Right atrium auricular region (tissue), 2 donors: Measurements from ENCODE around the gene BCOR. TPM values are rescaled to one million over a fixed set of nuclear protein-coding genes. Genes with fewer than 3 reads are reported as not detected.

Experiments used
- DNase-seq: peaks from one replicate; pipeline ENCODE4 v3.0.0-alpha.2; 2019; ENCODE audit warnings: low spot score
- H3K27ac ChIP-seq, 2 donors: fragments of 200-600 bp; sonication (generic); 1 replicate in 1 of 2; 2 replicates in 1 of 2; pipeline ENCODE4 v1.5.1; 2016 to 2019
- H3K27me3 ChIP-seq, 2 donors: fragments of 200-600 bp; sonication (generic); one replicate each; pipeline versions ENCODE4 v1.5.1 to v1.6.0; 2017 to 2019
- H3K36me3 ChIP-seq: fragments of 200-600 bp; sonication (generic); one replicate; pipeline ENCODE4 v1.5.1; 2016
- H3K4me1 ChIP-seq, 2 donors: fragments of 200-600 bp; sonication (generic); one replicate each; pipeline versions ENCODE4 v1.5.1 to v1.6.0; 2017 to 2019
- H3K4me3 ChIP-seq, 2 donors: fragments of 200-600 bp; sonication (generic); 1 replicate in 1 of 2; 2 replicates in 1 of 2; pipeline ENCODE4 v1.5.1; 2017 to 2019; ENCODE audit warnings: mild to moderate bottlenecking in 1 of 2, moderate library complexity in 1 of 2
- H3K9me3 ChIP-seq, 2 donors: fragments of 200-600 bp; sonication (generic); one replicate each; pipeline ENCODE4 v1.5.1; 2019
- CTCF ChIP-seq, 2 donors: fragments of 200-600 bp; sonication (generic); IDR thresholded peaks; one replicate each; pipeline ENCODE4 v1.5.1; 2019; ENCODE audit warnings: antibody characterized with exemption in 2 of 2
- total RNA-seq, 2 donors: library from RNA; depleted of rRNA; stranded (reverse); fragments of >200 nt; gene quantifications; one replicate each; pipeline ENCODE4 v1.1.0, GENCODE V29; 2016

Gene BCOR
- total RNA-seq, 2 donors from 2014 or later = 24.3 to 37.1 TPM

GRCh38 chrX:40041915-40042314 lies 55.8 kb downstream of the BCOR start:
- no peak overlapping the region for H3K4me3 ChIP-seq
- no peaks in the 10 kb centered on the region for H3K27me3 ChIP-seq
- no peaks in the 10 kb centered on the region for H3K4me1 ChIP-seq
- H3K9me3 ChIP-seq = peaks cover 0 to 15% of the 10 kb centered on the region in 2 donors
- no peak for TF ChIP-seq CTCF (IDR thresholded peaks at IDR 0.05)
- DNase-seq = no peak
- H3K36me3 ChIP-seq = no peaks in the 10 kb centered on the region
- H3K27ac ChIP-seq = no peak overlapping the region

- no peak for TF ChIP-seq CTCF (IDR thresholded peaks at IDR 0.05)
- Histone ChIP-seq H3K36me3 (no peaks in the 10 kb centered on the region), H3K27me3 (no peaks in the 10 kb centered on the region), H3K4me3 (no peak overlapping the region), H3K9me3 (peaks cover 0 to 13% of the 10 kb centered on the region in 2 donors), H3K4me1 (no peaks in the 10 kb centered on the region), H3K27ac (no peak overlapping the region)
- no peak for DNase-seq
These were observed 56.9 kb downstream of the BCOR start for GRCh38 chrX:40040686-40041461.

- no peak overlapping the region for H3K4me3 ChIP-seq
- H3K27ac ChIP-seq = no peak overlapping the region
- no peaks in the 10 kb centered on the region for H3K27me3 ChIP-seq
- DNase-seq = no peak
- no peaks in the 10 kb centered on the region for H3K4me1 ChIP-seq
- H3K36me3 ChIP-seq = no peaks in the 10 kb centered on the region
- no peak for TF ChIP-seq CTCF (IDR thresholded peaks at IDR 0.05)
- peaks cover 0 to 13% of the 10 kb centered on the region in 2 donors for H3K9me3 ChIP-seq
These were observed 57.9 kb downstream of the BCOR start for GRCh38 chrX:40039887-40040286.

DNA sequence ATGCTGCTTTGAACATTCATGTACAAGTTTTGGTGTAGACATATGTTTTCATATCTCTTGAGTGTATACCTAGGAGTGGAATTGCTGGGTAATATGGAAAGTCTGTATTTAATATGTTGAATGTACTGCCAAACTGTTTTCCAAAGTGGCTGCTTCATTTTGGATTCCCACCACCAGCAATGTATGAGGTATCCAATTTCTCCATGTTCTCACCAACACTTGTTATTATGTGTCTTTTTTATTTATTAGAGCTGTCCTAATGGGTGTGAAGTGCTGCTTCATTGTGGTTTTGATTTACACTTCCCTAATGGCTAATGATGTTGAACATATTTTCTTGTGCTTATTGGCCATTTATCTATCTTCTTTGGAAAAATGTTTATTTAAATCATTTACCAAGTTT lies 60.4 kb downstream of the BCOR start:
- no peaks in the 10 kb centered on the region for H3K4me1 ChIP-seq
- DNase-seq = no peak
- H3K36me3 ChIP-seq = no peaks in the 10 kb centered on the region
- no peak overlapping the region for H3K4me3 ChIP-seq
- H3K9me3 ChIP-seq = peaks cover 0 to 13% of the 10 kb centered on the region in 2 donors
- H3K27me3 ChIP-seq = no peaks in the 10 kb centered on the region
- H3K27ac ChIP-seq = no peak overlapping the region
- TF ChIP-seq CTCF (IDR thresholded peaks at IDR 0.05) = no peak

- no peaks in the 10 kb centered on the region for H3K27me3 ChIP-seq
- no peak for DNase-seq
- H3K27ac ChIP-seq = no peak overlapping the region
- no peak for TF ChIP-seq CTCF (IDR thresholded peaks at IDR 0.05)
- no peaks in the 10 kb centered on the region for H3K4me1 ChIP-seq
- H3K36me3 ChIP-seq = no peaks in the 10 kb centered on the region
- H3K9me3 ChIP-seq = peaks cover 0 to 13% of the 10 kb centered on the region in 2 donors
- no peak overlapping the region for H3K4me3 ChIP-seq
These were observed 62.0 kb downstream of the BCOR start for GRCh38 chrX:40035726-40036125.

DNA sequence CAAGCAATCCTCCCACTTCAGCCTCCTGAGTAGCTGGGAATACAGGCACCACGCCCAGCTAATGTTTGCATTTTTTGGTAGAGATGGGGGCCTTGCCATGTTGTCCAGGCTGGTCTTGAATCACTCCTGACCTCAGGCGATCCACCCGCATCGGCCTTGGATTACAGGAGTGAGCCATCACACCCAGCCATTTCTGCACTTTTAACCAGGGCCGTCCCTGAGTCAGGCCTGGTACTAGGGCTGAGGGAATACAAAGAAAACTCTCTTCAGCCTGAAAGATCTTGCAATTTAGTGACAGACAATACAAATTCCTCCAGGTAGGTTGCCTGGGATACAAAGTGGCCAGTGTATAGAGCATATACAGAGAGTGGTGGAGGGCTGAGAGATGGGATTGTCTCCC lies 65.8 kb downstream of the BCOR start:
- H3K4me3 ChIP-seq = no peak overlapping the region
- DNase-seq = no peak
- H3K36me3 ChIP-seq = no peaks in the 10 kb centered on the region
- H3K27ac ChIP-seq = no peak overlapping the region
- TF ChIP-seq CTCF (IDR thresholded peaks at IDR 0.05) = no peak
- H3K9me3 ChIP-seq = peaks cover 0 to 9% of the 10 kb centered on the region in 2 donors
- H3K27me3 ChIP-seq = no peaks in the 10 kb centered on the region
- H3K4me1 ChIP-seq = no peaks in the 10 kb centered on the region
